Caco-2 (cell line): ENCODE measurements around the gene C6orf163. TPM values are rescaled to one million over a fixed set of nuclear protein-coding genes. Genes with fewer than 3 reads are reported as not detected.

Experiments used
- BruUV-seq: library from RNA; stranded (reverse); fragments of 400-500 nt; replicated peaks from 2 replicates; lab custom pipeline; 2021; lab: Mats Ljungman, UMichigan
- CTCF ChIA-PET: fragments of 300-600 bp; sonication (Branson Sonifier 250); formaldehyde crosslinking; loops from one replicate; lab custom pipeline; 2022; ENCODE audit warnings: antibody characterized with exemption; lab: Charles Lee
- POLR2A ChIA-PET: fragments of 300-600 bp; sonication (Branson Sonifier 250); formaldehyde crosslinking; loops from one replicate; lab custom pipeline; 2022; ENCODE audit warnings: antibody characterized with exemption; lab: Charles Lee
- DNase-seq, 2 experiments: peaks; one replicate each; pipeline versions ENCODE4 v3.0.0 to v3.0.0-alpha.2; 2020 to 2022
- H3K27me3 ChIP-seq: replicated peaks from 2 replicates; pipeline ENCODE4 v1.6.0; 2011; ENCODE audit warnings: low read length; ENCODE audit not compliant: control insufficient read depth, insufficient read depth
- H3K36me3 ChIP-seq: 2 replicates; pipeline ENCODE4 v1.5.1; 2011; ENCODE audit warnings: low read length; ENCODE audit not compliant: control insufficient read depth, insufficient read depth
- H3K4me1 ChIP-seq: fragments of 250-450 bp; sonication (Bioruptor Pico); 2 replicates; pipeline ENCODE4 v1.5.1; 2020; ENCODE audit warnings: mild to moderate bottlenecking
- H3K4me3 ChIP-seq: 2 replicates; pipeline ENCODE4 v1.5.1; 2011; ENCODE audit warnings: low read depth, mild to moderate bottlenecking, control low read depth, low read length
- H3K9me3 ChIP-seq: fragments of 250-450 bp; sonication (Bioruptor Pico); 2 replicates; pipeline ENCODE4 v1.5.1; 2020; ENCODE audit warnings: mild to moderate bottlenecking, moderate library complexity
- H3K27ac Mint-ChIP-seq: one replicate; pipeline ENCODE4 v1.8.0; 2022; ENCODE audit warnings: mixed read lengths; ENCODE audit not compliant: unreplicated experiment
- H3K27me3 Mint-ChIP-seq: one replicate; pipeline ENCODE4 v1.8.0; 2022; ENCODE audit warnings: mixed read lengths; ENCODE audit not compliant: insufficient read depth, unreplicated experiment
- H3K36me3 Mint-ChIP-seq: one replicate; pipeline ENCODE4 v1.8.0; 2022; ENCODE audit warnings: mild to moderate bottlenecking, mixed read lengths; ENCODE audit not compliant: insufficient read depth, unreplicated experiment
- H3K4me1 Mint-ChIP-seq: one replicate; pipeline ENCODE4 v1.8.0; 2022; ENCODE audit warnings: low read depth, mixed read lengths; ENCODE audit not compliant: unreplicated experiment
- H3K4me3 Mint-ChIP-seq: one replicate; pipeline ENCODE4 v1.8.0; 2022; ENCODE audit warnings: mild to moderate bottlenecking, moderate library complexity, mixed read lengths; ENCODE audit not compliant: unreplicated experiment
- H3K9me3 Mint-ChIP-seq: one replicate; pipeline ENCODE4 v1.8.0; 2022; ENCODE audit warnings: mixed read lengths; ENCODE audit not compliant: unreplicated experiment
- intact Hi-C: fragments of 100-400 bp; cut with micrococcal nuclease; formaldehyde crosslinking; loops from one replicate; pipeline ENCODE4 v1.10.0; 2022; ENCODE audit not compliant: unreplicated experiment
- total RNA-seq: library from RNA; stranded (reverse); gene quantifications from 2 replicates; pipeline ENCODE4 v1.2.3, GENCODE V29; 2022
- TF ChIP-seq, protein P1 (sequence below), 2 experiments: fragments of 200-600 bp in 1 of 2; IDR thresholded peaks; 1 replicate in 1 of 2; 2 replicates in 1 of 2; pipeline versions ENCODE4 v1.5.1 to v1.8.0; 2011 to 2022; ENCODE audit warnings: antibody characterized with exemption in 1 of 2, control low read depth in 1 of 2, inconsistent platforms in 1 of 2, low read depth in 1 of 2, low read length in 1 of 2, mild to moderate bottlenecking in 1 of 2, moderate library complexity in 1 of 2; ENCODE audit not compliant: insufficient read depth in 1 of 2, severe bottlenecking in 1 of 2, unreplicated experiment in 1 of 2

Gene C6orf163
- total RNA-seq, 1 experiment from 2014 or later = 2.3 TPM

DNA sequence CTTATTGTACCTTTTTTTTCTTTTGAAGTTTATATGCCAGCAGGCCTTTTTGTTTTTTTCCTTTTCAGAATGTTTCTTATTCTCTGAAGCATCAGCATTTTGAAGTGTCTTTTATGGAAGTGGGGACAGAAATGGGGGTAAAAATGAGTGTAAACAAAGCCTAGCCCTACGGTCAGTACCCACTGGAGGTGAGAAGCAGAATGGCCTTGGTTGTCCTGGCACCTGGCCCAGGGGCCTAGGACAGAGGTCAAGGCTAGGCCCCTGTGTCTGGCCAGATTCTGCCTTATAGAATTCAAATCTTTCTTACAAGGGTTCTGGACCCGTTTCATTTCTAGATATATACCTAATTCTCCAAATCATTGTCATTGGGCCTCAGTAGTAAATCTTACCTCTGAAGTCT lies 3.5 kb upstream of the C6orf163 start:
- Histone ChIP-seq H3K9me3 (no peaks in the 10 kb centered on the region), H3K27me3 (no peaks in the 10 kb centered on the region), H3K4me1 (peaks cover 25% of the 10 kb centered on the region), H3K36me3 (no peaks in the 10 kb centered on the region), H3K4me3 (no peak overlapping the region)
- no peak overlapping the region for H3K4me3 Mint-ChIP-seq
- ChIA-PET POLR2A (no interaction called here), CTCF (no interaction called here)
- no peaks in the 10 kb centered on the region for H3K36me3 Mint-ChIP-seq
- no peak overlapping the region for H3K27ac Mint-ChIP-seq
- intact Hi-C loops = loop anchor here (5.0 kb wide), 1 partner anchor 269 kb away; no protein-coding TSS in a partner anchor
- no peak for DNase-seq
- TF ChIP-seq, protein P1, sequence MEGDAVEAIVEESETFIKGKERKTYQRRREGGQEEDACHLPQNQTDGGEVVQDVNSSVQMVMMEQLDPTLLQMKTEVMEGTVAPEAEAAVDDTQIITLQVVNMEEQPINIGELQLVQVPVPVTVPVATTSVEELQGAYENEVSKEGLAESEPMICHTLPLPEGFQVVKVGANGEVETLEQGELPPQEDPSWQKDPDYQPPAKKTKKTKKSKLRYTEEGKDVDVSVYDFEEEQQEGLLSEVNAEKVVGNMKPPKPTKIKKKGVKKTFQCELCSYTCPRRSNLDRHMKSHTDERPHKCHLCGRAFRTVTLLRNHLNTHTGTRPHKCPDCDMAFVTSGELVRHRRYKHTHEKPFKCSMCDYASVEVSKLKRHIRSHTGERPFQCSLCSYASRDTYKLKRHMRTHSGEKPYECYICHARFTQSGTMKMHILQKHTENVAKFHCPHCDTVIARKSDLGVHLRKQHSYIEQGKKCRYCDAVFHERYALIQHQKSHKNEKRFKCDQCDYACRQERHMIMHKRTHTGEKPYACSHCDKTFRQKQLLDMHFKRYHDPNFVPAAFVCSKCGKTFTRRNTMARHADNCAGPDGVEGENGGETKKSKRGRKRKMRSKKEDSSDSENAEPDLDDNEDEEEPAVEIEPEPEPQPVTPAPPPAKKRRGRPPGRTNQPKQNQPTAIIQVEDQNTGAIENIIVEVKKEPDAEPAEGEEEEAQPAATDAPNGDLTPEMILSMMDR (IDR thresholded peaks at IDR 0.05; ENCODE audit: insufficient read depth in 1 of 2, low read depth in 1 of 2, low read length in 1 of 2, severe bottlenecking in 1 of 2, unreplicated experiment in 1 of 2) = no peak
- peaks cover 29% of the 10 kb centered on the region for H3K4me1 Mint-ChIP-seq
- no peaks in the 10 kb centered on the region for H3K27me3 Mint-ChIP-seq
- BruUV-seq = no TSS peak
- no peaks in the 10 kb centered on the region for H3K9me3 Mint-ChIP-seq

DNA sequence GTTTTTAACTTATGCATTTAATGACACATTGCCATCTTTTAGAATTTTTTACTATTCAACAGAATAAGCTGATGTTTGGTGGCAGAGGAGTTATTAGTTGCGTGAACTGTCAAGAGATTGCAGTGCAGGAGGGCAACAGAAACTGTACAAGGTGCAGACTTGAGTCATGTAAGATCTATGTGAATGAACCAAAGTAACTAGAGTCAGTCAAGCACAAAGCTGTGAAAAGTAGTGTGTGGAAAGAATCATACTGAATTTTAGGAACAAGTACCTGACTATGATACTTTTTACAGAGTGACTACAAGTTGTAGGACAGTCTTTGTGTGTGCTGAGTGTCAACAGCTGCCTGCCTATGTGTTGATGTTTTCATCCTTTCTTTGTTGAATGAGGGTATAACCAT lies 2.7 kb upstream of the C6orf163 start:
- TF ChIP-seq, protein P1 (IDR thresholded peaks at IDR 0.05; ENCODE audit: insufficient read depth in 1 of 2, low read depth in 1 of 2, low read length in 1 of 2, severe bottlenecking in 1 of 2, unreplicated experiment in 1 of 2) = no peak
- Mint-ChIP-seq H3K27ac (no peak overlapping the region), H3K4me3 (no peak overlapping the region), H3K36me3 (no peaks in the 10 kb centered on the region), H3K4me1 (peaks cover 24% of the 10 kb centered on the region), H3K9me3 (no peaks in the 10 kb centered on the region), H3K27me3 (no peaks in the 10 kb centered on the region)
- Histone ChIP-seq H3K4me3 (no peak overlapping the region), H3K4me1 (peaks cover 25% of the 10 kb centered on the region), H3K27me3 (no peaks in the 10 kb centered on the region), H3K36me3 (no peaks in the 10 kb centered on the region), H3K9me3 (no peaks in the 10 kb centered on the region)
- CTCF ChIA-PET = no interaction called here
- intact Hi-C loops = loop anchor here (2.0 to 5.0 kb wide), 2 partner anchors 19 to 270 kb away; partner anchors contain the start of gene SMIM8
- POLR2A ChIA-PET = no interaction called here
- DNase-seq = no peak
- BruUV-seq = no TSS peak

DNA sequence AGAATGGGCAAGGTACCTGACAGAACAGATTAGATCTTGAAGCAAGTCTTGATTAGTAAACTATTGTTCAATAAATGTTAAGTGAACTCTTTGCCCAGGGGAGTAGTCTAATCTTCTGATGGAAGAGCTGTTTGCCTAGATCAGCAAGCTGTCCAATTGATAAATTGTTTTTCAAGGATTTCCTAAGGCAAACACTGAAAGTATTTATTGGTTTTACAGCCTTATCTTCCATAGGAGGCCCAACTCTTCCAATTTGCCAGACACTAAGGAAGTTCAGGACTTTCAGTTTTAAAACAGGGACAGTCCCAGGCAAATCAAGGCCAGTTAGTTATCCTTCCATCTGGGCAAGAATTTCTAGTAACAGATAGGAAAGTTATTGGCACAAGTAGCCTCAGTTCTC lies 1.8 kb upstream of the C6orf163 start:
- Mint-ChIP-seq H3K27ac (no peak overlapping the region), H3K4me1 (peaks cover 24% of the 10 kb centered on the region), H3K9me3 (no peaks in the 10 kb centered on the region), H3K4me3 (no peak overlapping the region), H3K36me3 (no peaks in the 10 kb centered on the region), H3K27me3 (no peaks in the 10 kb centered on the region)
- peak; percentile 35 to 63 for DNase-seq
- no peaks in the 10 kb centered on the region for H3K9me3 ChIP-seq
- peaks cover 25% of the 10 kb centered on the region for H3K4me1 ChIP-seq
- H3K4me3 ChIP-seq = no peak overlapping the region
- no TSS peak for BruUV-seq
- POLR2A ChIA-PET = no interaction called here
- intact Hi-C loops = loop anchor here (1.0 to 5.0 kb wide), 3 partner anchors 20 to 271 kb away; partner anchors contain the start of gene SMIM8
- TF ChIP-seq, protein P1 (IDR thresholded peaks at IDR 0.05; ENCODE audit: insufficient read depth in 1 of 2, low read depth in 1 of 2, low read length in 1 of 2, severe bottlenecking in 1 of 2, unreplicated experiment in 1 of 2) = no peak
- CTCF ChIA-PET = no interaction called here
- no peaks in the 10 kb centered on the region for H3K27me3 ChIP-seq
- no peaks in the 10 kb centered on the region for H3K36me3 ChIP-seq
